Ascending aorta (tissue), 2 donors: ENCODE results near the gene TMEM269. TPM values are rescaled to one million over a fixed set of nuclear protein-coding genes. Genes with fewer than 3 reads are reported as not detected.

Experiments
- DNase-seq, 2 donors: peaks; one replicate each; pipeline ENCODE4 v3.0.0-alpha.2; 2019; ENCODE audit warnings: low spot score in 2 of 2
- H3K27ac ChIP-seq, 2 donors: fragments of 200-600 bp; sonication (generic); one replicate each; pipeline ENCODE4 v1.5.1; 2016 to 2017; ENCODE audit warnings: mild to moderate bottlenecking in 1 of 2
- H3K27me3 ChIP-seq: fragments of 200-600 bp; sonication (generic); one replicate; pipeline ENCODE4 v1.5.1; 2017
- H3K36me3 ChIP-seq, 2 donors: fragments of 200-600 bp; sonication (generic); one replicate each; pipeline ENCODE4 v1.5.1; 2016
- H3K4me1 ChIP-seq, 2 donors: fragments of 200-600 bp; sonication (generic); one replicate each; pipeline ENCODE4 v1.5.1; 2016 to 2017; ENCODE audit warnings: mild to moderate bottlenecking in 1 of 2
- H3K4me3 ChIP-seq, 2 donors: fragments of 200-600 bp; sonication (generic); one replicate each; pipeline ENCODE4 v1.5.1; 2016 to 2017; ENCODE audit warnings: mild to moderate bottlenecking in 1 of 2
- H3K9me3 ChIP-seq, 2 donors: fragments of 200-600 bp; sonication (generic); one replicate each; pipeline ENCODE4 v1.5.1; 2016
- CTCF ChIP-seq, 3 experiments: fragments of 200-600 bp in 2 of 3; fragments of 450-650 bp in 1 of 3; sonication (generic) in 2 of 3; IDR thresholded peaks; one replicate each; pipeline ENCODE4 v1.5.1; 2016 to 2019; ENCODE audit warnings: antibody characterized with exemption in 3 of 3, mild to moderate bottlenecking in 1 of 3, moderate library complexity in 1 of 3
- intact Hi-C: fragments of 100-400 bp; cut with DNase I; formaldehyde crosslinking; loops from one replicate; pipeline ENCODE4 v1.15.1; 2023
- total RNA-seq: library from RNA; depleted of rRNA; stranded (reverse); fragments of >200 nt; gene quantifications from one replicate; pipeline ENCODE4 v1.1.0, GENCODE V29; 2016

TMEM269 gene
- total RNA-seq, 1 donor from 2014 or later, result not detected

GRCh38 chr1:42773420-42773819 lies 11.4 kb upstream of the TMEM269 start:
- no peaks in the 10 kb centered on the region for H3K9me3 ChIP-seq
- DNase-seq, result no peak
- TF ChIP-seq CTCF (IDR thresholded peaks at IDR 0.05), result no peak
- no peaks in the 10 kb centered on the region for H3K4me1 ChIP-seq
- H3K36me3 ChIP-seq, result peaks cover 37 to 49% of the 10 kb centered on the region in 2 donors
- intact Hi-C loops, result no loop called here
- H3K27ac ChIP-seq, result no peak overlapping the region
- no peak overlapping the region for H3K4me3 ChIP-seq
- H3K27me3 ChIP-seq, result no peaks in the 10 kb centered on the region

- Histone ChIP-seq H3K36me3 (peaks cover 37 to 53% of the 10 kb centered on the region in 2 donors), H3K9me3 (no peaks in the 10 kb centered on the region), H3K27ac (no peak overlapping the region), H3K27me3 (no peaks in the 10 kb centered on the region), H3K4me3 (no peak overlapping the region), H3K4me1 (no peaks in the 10 kb centered on the region)
- intact Hi-C loops, result no loop called here
- DNase-seq, result no peak
- TF ChIP-seq CTCF (IDR thresholded peaks at IDR 0.05), result no peak
Measured at GRCh38 chr1:42774928-42775526, 9.8 kb upstream of the TMEM269 start.

- no peak for TF ChIP-seq CTCF (IDR thresholded peaks at IDR 0.05)
- intact Hi-C loops, result no loop called here
- no peaks in the 10 kb centered on the region for H3K9me3 ChIP-seq
- H3K27me3 ChIP-seq, result no peaks in the 10 kb centered on the region
- peaks cover 37 to 62% of the 10 kb centered on the region in 2 donors for H3K36me3 ChIP-seq
- H3K27ac ChIP-seq, result no peak overlapping the region
- no peak for DNase-seq
- no peak overlapping the region for H3K4me3 ChIP-seq
- no peaks in the 10 kb centered on the region for H3K4me1 ChIP-seq
Measured at GRCh38 chr1:42776502-42776901, 8.3 kb upstream of the TMEM269 start.

- DNase-seq, result no peak
- Histone ChIP-seq H3K27me3 (no peaks in the 10 kb centered on the region), H3K4me1 (no peaks in the 10 kb centered on the region), H3K9me3 (no peaks in the 10 kb centered on the region), H3K36me3 (peaks cover 37 to 62% of the 10 kb centered on the region in 2 donors), H3K27ac (no peak overlapping the region), H3K4me3 (no peak overlapping the region)
- intact Hi-C loops, result no loop called here
- peak; percentile 23 to 42 (median 35) for TF ChIP-seq CTCF (IDR thresholded peaks at IDR 0.05)
Measured at GRCh38 chr1:42777852-42778251, 6.9 kb upstream of the TMEM269 start.

- H3K36me3 ChIP-seq, result peaks cover 28 to 49% of the 10 kb centered on the region in 2 donors
Measured at GRCh38 chr1:42779725-42780124, 5.1 kb upstream of the TMEM269 start.

More at GRCh38 chr1:42779725-42780124, 5.1 kb upstream of the TMEM269 start:
- intact Hi-C loops, result no loop called here
- no peak overlapping the region for H3K4me3 ChIP-seq
- peaks cover 0 to under 1% of the 10 kb centered on the region in 2 donors for H3K4me1 ChIP-seq
- no peak for DNase-seq
- no peaks in the 10 kb centered on the region for H3K27me3 ChIP-seq
- H3K27ac ChIP-seq, result no peak overlapping the region
- no peaks in the 10 kb centered on the region for H3K9me3 ChIP-seq
- TF ChIP-seq CTCF (IDR thresholded peaks at IDR 0.05), result no peak
